Measurements from ENCODE around the gene CUL2. TPM values are rescaled to one million over a fixed set of nuclear protein-coding genes. Genes with fewer than 3 reads are reported as not detected.

Gene CUL2
- total and polyA plus RNA-seq, 9 donors, result 10.5 to 33.0 (median 23.6) TPM

DNA sequence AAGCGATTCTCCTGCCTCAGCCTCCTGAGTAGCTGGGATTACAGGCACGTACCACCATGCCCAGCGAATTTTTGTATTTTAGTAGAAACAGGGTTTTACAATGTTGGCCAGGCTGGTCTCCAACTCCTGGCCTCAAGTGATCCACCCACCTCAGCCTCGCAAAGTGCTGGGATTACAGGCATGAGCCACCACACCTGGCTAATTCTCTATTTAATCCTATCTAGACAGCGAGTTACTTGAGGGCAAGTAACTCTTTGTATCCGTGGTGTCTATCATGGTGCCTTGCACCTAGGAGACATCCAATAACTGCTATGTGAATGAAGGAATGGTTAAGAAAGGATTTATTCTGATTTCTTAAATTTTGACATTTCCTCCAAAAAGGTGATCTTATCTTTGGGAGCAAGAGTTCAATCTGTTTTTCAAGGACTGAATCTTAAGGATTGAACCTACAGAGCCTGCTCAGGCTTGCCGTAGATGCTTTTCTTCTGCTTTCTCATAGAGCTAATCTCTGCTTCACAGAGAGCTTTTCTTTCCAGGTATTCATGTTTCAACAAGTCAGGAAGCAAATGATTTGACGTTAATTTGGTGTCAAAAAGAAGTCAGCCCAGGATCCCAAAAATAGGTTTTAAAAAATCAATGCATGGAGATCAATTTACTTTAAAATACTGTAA lies 101.6 kb downstream of the CUL2 start:
- Histone ChIP-seq H3K4me1 (ENCODE audit: insufficient read depth) (no peaks in the 10 kb centered on the region), H3K27ac (no peak overlapping the region), H3K36me3 (no peaks in the 10 kb centered on the region), H3K27me3 (no peaks in the 10 kb centered on the region), H3K9me3 (no peaks in the 10 kb centered on the region), H3K4me3 (no peak overlapping the region)
- DNase-seq, result no peak
- intact Hi-C loops (cut with DNase I), result no loop called here
- TF ChIP-seq CTCF (IDR thresholded peaks at IDR 0.05) (no peak), EP300 (IDR thresholded peaks at IDR 0.05) (no peak), POLR2A (IDR thresholded peaks at IDR 0.05) (no peak)
- WGBS, 3 donors, result 92 to 93% (median 93%) methylated on average over 8 of the region's 8 CpGs

DNA sequence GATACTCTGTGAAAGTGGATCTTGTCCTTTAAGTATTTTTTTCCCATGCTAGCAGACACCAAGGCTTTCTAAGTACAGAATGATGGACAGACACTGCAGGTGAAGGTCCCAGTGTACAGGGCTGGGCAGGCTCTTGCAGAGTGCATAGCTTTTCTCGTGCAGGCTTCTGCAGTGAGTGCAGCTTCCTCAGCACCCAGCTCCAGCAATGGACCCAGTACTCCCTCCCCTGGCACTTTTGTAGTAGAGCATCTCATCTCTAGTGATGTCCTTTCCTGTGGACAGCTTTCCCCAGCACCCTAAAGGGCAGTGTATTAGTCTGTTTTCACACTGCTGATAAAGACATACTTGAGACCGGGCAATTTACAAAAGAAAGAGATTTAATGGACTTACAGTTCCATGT lies 104.3 kb downstream of the CUL2 start:
- DNase-seq, result peak in 1 of 5 donors; percentile 9
- intact Hi-C loops (cut with DNase I), result no loop called here
- TF ChIP-seq CTCF (IDR thresholded peaks at IDR 0.05) (no peak), EP300 (IDR thresholded peaks at IDR 0.05) (no peak), POLR2A (IDR thresholded peaks at IDR 0.05) (no peak)

DNA sequence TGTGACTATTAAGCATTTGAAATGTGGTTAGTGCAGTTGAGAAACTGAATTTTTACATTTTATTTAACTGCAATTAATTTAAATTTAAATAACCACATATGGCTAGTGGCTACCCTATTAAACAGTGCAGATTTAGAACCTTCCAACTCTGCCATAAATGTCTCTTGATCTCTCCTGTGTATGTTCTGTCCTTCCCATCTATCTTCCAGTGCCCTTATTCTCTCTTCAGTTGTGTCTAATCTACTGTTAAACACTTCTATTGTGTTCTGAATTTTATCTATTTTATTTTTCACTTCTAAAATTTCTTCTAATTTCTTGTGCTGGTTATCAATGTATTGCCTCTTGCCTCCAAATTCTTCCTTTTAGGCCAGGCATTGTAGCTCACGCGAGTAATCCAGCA lies 105.0 kb downstream of the CUL2 start:
- no peaks in the 10 kb centered on the region for H3K4me1 ChIP-seq (ENCODE audit: insufficient read depth)

More for the DNA sequence above, 104.3 kb downstream of the CUL2 start:
- Histone ChIP-seq H3K27me3 (no peaks in the 10 kb centered on the region), H3K9me3 (no peaks in the 10 kb centered on the region), H3K4me1 (ENCODE audit: insufficient read depth) (no peaks in the 10 kb centered on the region), H3K27ac (no peak overlapping the region), H3K4me3 (no peak overlapping the region), H3K36me3 (no peaks in the 10 kb centered on the region)
- WGBS, 3 donors, result 52 to 65% (median 61%) methylated on average over 2 of the region's 2 CpGs

GRCh38 chr10:34981844-34982243 lies 108.3 kb downstream of the CUL2 start:
- Histone ChIP-seq H3K4me3 (no peak overlapping the region), H3K4me1 (ENCODE audit: insufficient read depth) (no peaks in the 10 kb centered on the region), H3K27ac (no peak overlapping the region), H3K9me3 (no peaks in the 10 kb centered on the region), H3K36me3 (no peaks in the 10 kb centered on the region), H3K27me3 (no peaks in the 10 kb centered on the region)
- DNase-seq, result no peak
- intact Hi-C loops (cut with DNase I), result no loop called here
- TF ChIP-seq EP300 (IDR thresholded peaks at IDR 0.05) (no peak), POLR2A (IDR thresholded peaks at IDR 0.05) (no peak), CTCF (IDR thresholded peaks at IDR 0.05) (no peak)
- 75 to 83% (median 77%) methylated on average over 2 of the region's 2 CpGs for whole genome bisulfite sequencing, 3 donors

More for the DNA sequence above, 105.0 kb downstream of the CUL2 start:
- no peak for DNase-seq
- Histone ChIP-seq H3K27me3 (no peaks in the 10 kb centered on the region), H3K9me3 (no peaks in the 10 kb centered on the region), H3K36me3 (no peaks in the 10 kb centered on the region), H3K27ac (no peak overlapping the region), H3K4me3 (no peak overlapping the region)
- WGBS, 3 donors, result 97 to 100% (median 99%) methylated on average over 2 of the region's 2 CpGs
- intact Hi-C loops (cut with DNase I), result no loop called here
- TF ChIP-seq POLR2A (IDR thresholded peaks at IDR 0.05) (no peak), CTCF (IDR thresholded peaks at IDR 0.05) (no peak)
